Natural killer cell (primary cell): ENCODE data around the gene HSD17B10. TPM values are rescaled to one million over a fixed set of nuclear protein-coding genes. Genes with fewer than 3 reads are reported as not detected.
"Not testable (repeated sequence)": the region's sequence is repeated elsewhere in the genome, so short reads cannot be mapped to it uniquely, and the experiment has no call there.

Experiments
- ATAC-seq, 3 donors: fragments of 150-1000 bp in 2 of 3; fragments of 200-7000 bp in 1 of 3; cut with Tn5 transposase; 1 replicate in 1 of 3; 2 replicates in 2 of 3; pipeline ENCODE4 v1.10.0; 2021; ENCODE audit warnings: mild to moderate bottlenecking in 2 of 3, moderate library complexity in 2 of 3
- DNase-seq, 2 donors: peaks; one replicate each; pipeline versions ENCODE4 v3.0.0 to v3.0.0-alpha.2; 2013 to 2021; ENCODE audit warnings: mixed read lengths in 1 of 2
- H3K27ac ChIP-seq: one replicate; pipeline ENCODE4 v1.5.1; 2013; ENCODE audit warnings: mild to moderate bottlenecking, low read length
- H3K27me3 ChIP-seq: one replicate; pipeline ENCODE4 v1.6.1; 2013; ENCODE audit warnings: low read length; ENCODE audit not compliant: control insufficient read depth, insufficient read depth
- H3K36me3 ChIP-seq: one replicate; pipeline ENCODE4 v1.6.1; 2013; ENCODE audit warnings: low read length; ENCODE audit not compliant: control insufficient read depth, insufficient read depth
- H3K4me1 ChIP-seq: one replicate; pipeline ENCODE4 v1.6.1; 2013; ENCODE audit warnings: low read length; ENCODE audit not compliant: control insufficient read depth, insufficient read depth
- H3K4me3 ChIP-seq: one replicate; pipeline ENCODE4 v1.5.1; 2013; ENCODE audit warnings: low read length
- H3K9me3 ChIP-seq: one replicate; pipeline ENCODE4 v1.6.1; 2013; ENCODE audit warnings: low read length; ENCODE audit not compliant: control insufficient read depth, insufficient read depth
- H3K27ac Mint-ChIP-seq, 2 donors: one replicate each; pipeline ENCODE4 v1.8.0; 2022; ENCODE audit warnings: mild to moderate bottlenecking in 2 of 2, mixed read lengths in 2 of 2, moderate library complexity in 1 of 2
- H3K27me3 Mint-ChIP-seq, 2 donors: one replicate each; pipeline ENCODE4 v1.8.0; 2022; ENCODE audit warnings: low read depth in 2 of 2, mixed read lengths in 2 of 2
- H3K36me3 Mint-ChIP-seq: one replicate; pipeline ENCODE4 v1.8.0; 2022; ENCODE audit warnings: mixed read lengths
- H3K4me1 Mint-ChIP-seq, 2 donors: one replicate each; pipeline ENCODE4 v1.8.0; 2022; ENCODE audit warnings: mixed read lengths in 2 of 2
- H3K4me3 Mint-ChIP-seq: one replicate; pipeline ENCODE4 v1.8.0; 2022; ENCODE audit warnings: mild to moderate bottlenecking, moderate library complexity, mixed read lengths
- H3K9me3 Mint-ChIP-seq, 2 donors: one replicate each; pipeline ENCODE4 v1.8.0; 2022; ENCODE audit warnings: mixed read lengths in 2 of 2
- WGBS: methylation state at CpG from one replicate; pipeline ENCODE4 v1.1.7; 2013; ENCODE audit warnings: missing lambda C conversion rate; ENCODE audit not compliant: insufficient coverage; 5-methylcytosine and 5-hydroxymethylcytosine counted together
- intact Hi-C: fragments of 100-400 bp; cut with micrococcal nuclease; formaldehyde crosslinking; loops from one replicate; pipeline ENCODE4 v1.14.2; 2022
- total RNA-seq, 4 donors: library from RNA; stranded (reverse); fragments of 120-200 nt in 1 of 4; gene quantifications; one replicate each; pipeline versions ENCODE4 v1.2.3 to v1.2.4, GENCODE V29; 2013 to 2022
- TF ChIP-seq, protein P1 (sequence below): fragments of 200-600 bp; IDR thresholded peaks from one replicate; pipeline ENCODE4 v1.8.0; 2022; ENCODE audit warnings: antibody characterized with exemption

The HSD17B10 gene
- total RNA-seq, 3 donors from 2014 or later (not counting 1 experiment from before 2014, with no cell fraction given), result 49.2 to 56.4 (median 54.3) TPM

DNA sequence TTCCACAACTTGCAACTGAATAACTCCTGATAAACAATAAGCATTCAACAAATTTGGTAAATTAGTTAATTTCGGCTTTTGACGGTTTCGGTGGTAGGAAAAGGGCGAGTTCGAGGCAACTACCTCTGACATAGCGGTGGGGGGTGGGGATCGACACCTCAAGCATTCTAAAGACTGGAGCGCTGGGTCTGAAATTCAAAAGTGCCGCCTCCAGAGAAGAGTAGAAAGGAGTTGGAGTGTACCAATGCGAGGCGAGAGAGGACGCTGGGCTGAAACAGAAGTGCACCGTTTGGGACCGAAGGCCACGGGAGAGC lies 12.4 kb downstream of the HSD17B10 start:
- DNase-seq (peak in 1 of 2 donors; percentile 73), ATAC-seq (peak; percentile 16 to 35 (median 23))
- Mint-ChIP-seq H3K4me1 (peaks cover 25 to 28% of the 10 kb centered on the region in 2 donors), H3K27me3 (no peaks in the 10 kb centered on the region), H3K27ac (peak overlapping the region; percentile 97 to 99), H3K9me3 (no peaks in the 10 kb centered on the region), H3K36me3 (no peaks in the 10 kb centered on the region), H3K4me3 (peak overlapping the region; percentile 98)
- Histone ChIP-seq H3K9me3 (no peaks in the 10 kb centered on the region), H3K4me3 (peak overlapping the region; percentile 98), H3K36me3 (no peaks in the 10 kb centered on the region), H3K4me1 (peaks cover 19% of the 10 kb centered on the region), H3K27ac (peak overlapping the region; percentile 99), H3K27me3 (no peaks in the 10 kb centered on the region)
- TF ChIP-seq, protein P1, sequence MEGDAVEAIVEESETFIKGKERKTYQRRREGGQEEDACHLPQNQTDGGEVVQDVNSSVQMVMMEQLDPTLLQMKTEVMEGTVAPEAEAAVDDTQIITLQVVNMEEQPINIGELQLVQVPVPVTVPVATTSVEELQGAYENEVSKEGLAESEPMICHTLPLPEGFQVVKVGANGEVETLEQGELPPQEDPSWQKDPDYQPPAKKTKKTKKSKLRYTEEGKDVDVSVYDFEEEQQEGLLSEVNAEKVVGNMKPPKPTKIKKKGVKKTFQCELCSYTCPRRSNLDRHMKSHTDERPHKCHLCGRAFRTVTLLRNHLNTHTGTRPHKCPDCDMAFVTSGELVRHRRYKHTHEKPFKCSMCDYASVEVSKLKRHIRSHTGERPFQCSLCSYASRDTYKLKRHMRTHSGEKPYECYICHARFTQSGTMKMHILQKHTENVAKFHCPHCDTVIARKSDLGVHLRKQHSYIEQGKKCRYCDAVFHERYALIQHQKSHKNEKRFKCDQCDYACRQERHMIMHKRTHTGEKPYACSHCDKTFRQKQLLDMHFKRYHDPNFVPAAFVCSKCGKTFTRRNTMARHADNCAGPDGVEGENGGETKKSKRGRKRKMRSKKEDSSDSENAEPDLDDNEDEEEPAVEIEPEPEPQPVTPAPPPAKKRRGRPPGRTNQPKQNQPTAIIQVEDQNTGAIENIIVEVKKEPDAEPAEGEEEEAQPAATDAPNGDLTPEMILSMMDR, result no peak
- intact Hi-C loops, result loop anchor here (1.0 to 5.0 kb wide), 2 partner anchors 13 to 1741 kb away; partner anchors contain the start of gene HSD17B10
- 0% methylated on average over 12 of the region's 15 CpGs for WGBS

DNA sequence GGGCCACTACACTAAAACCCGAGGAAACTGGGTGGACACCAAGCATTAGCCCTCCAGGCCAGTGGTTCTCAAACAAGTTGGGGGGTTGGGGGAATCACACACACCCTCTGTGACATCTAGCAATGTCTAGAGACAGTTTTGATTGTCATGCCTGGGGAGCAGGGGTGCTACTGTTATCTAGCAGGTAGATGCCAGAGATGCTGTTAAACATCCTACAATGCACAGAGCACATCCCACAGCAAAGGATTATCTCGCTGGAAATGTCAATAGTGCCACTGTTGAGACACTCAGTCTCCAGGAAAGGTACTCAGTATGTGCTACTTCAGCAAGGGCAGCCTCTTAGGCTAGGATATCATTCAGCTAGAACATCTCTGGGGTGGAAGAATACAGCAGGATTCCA lies 13.0 kb downstream of the HSD17B10 start:
- no peak for ATAC-seq
- no peak overlapping the region for H3K4me3 ChIP-seq
- no peaks in the 10 kb centered on the region for H3K9me3 ChIP-seq
- H3K27ac ChIP-seq, result peak overlapping the region; percentile 30
- intact Hi-C loops, result loop anchor here (5.0 kb wide), 1 partner anchor 1741 kb away; no protein-coding TSS in a partner anchor
- no peaks in the 10 kb centered on the region for H3K27me3 ChIP-seq
- Mint-ChIP-seq H3K27me3 (no peaks in the 10 kb centered on the region), H3K9me3 (no peaks in the 10 kb centered on the region), H3K4me1 (peaks cover 25 to 28% of the 10 kb centered on the region in 2 donors), H3K4me3 (peak overlapping the region; percentile 98), H3K27ac (peak overlapping the region; percentile 97 to 99), H3K36me3 (no peaks in the 10 kb centered on the region)
- TF ChIP-seq, protein P1, result no peak
- no peak for DNase-seq
- WGBS, result 38% methylated on average over 1 of the region's 2 CpGs
- H3K4me1 ChIP-seq, result peaks cover 19% of the 10 kb centered on the region
- no peaks in the 10 kb centered on the region for H3K36me3 ChIP-seq

DNA sequence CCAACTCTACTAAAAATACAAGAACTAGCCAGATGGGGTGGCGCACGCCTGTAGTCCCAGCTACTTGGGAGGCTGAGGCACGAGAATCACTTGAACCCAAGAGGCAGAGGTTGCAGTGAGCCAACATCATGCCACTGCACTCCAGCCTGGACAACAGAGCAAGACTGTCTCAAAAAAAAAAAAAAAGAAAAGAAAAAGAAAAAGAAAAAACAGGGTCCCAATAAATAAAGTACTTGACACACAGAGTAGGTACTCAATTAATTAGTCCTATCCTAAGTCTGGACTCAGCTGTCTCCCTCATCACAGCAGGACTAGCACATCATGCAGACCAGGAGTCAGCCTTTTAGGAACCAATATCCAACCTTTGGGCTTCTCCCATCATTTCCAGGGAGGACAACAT lies 13.8 kb downstream of the HSD17B10 start:
- Mint-ChIP-seq H3K27ac (peak overlapping the region in 1 of 2 donors; percentile 99), H3K4me1 (peaks cover 25 to 28% of the 10 kb centered on the region in 2 donors), H3K4me3 (peak overlapping the region; percentile 56)
- intact Hi-C loops, result loop anchor here (5.0 kb wide), 1 partner anchor 1742 kb away; no protein-coding TSS in a partner anchor
- 100% methylated on average over 1 of the region's 3 CpGs for WGBS
- not testable (repeated sequence) for H3K36me3 Mint-ChIP-seq, H3K9me3 Mint-ChIP-seq, ATAC-seq, H3K36me3 ChIP-seq, H3K9me3 ChIP-seq, H3K4me3 ChIP-seq, H3K27me3 Mint-ChIP-seq, DNase-seq, H3K27me3 ChIP-seq, H3K27ac ChIP-seq
- H3K4me1 ChIP-seq, result peaks cover 19% of the 10 kb centered on the region

DNA sequence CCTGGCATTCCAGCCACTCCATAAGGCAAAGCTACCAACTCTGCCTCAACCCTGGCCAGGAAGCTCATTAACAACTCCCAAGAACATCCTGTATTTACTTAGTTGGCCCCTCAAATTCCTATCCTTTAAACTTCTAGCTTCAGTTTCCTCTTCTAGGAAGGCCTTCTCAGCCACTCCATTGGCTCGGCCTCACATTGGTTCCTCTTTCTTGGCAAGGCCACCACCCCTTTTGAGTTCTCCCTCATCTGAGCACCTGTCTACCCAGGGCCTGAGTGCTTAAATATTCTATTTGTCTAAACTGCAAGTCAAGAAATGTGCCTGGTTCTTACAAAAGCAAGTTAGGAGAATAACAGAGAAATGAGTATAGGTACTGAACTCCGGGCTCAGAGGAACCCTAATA lies 21.7 kb downstream of the HSD17B10 start:
- Histone ChIP-seq H3K36me3 (peaks cover 47% of the 10 kb centered on the region), H3K9me3 (no peaks in the 10 kb centered on the region), H3K4me3 (no peak overlapping the region), H3K4me1 (no peaks in the 10 kb centered on the region), H3K27ac (no peak overlapping the region), H3K27me3 (no peaks in the 10 kb centered on the region)
- 78% methylated on average over 2 of the region's 2 CpGs for WGBS
- Mint-ChIP-seq H3K36me3 (no peaks in the 10 kb centered on the region), H3K4me1 (peaks cover 5 to 6% of the 10 kb centered on the region in 2 donors), H3K27me3 (no peaks in the 10 kb centered on the region), H3K27ac (no peak overlapping the region), H3K4me3 (no peak overlapping the region), H3K9me3 (no peaks in the 10 kb centered on the region)
- ATAC-seq (no peak), DNase-seq (no peak)
- TF ChIP-seq, protein P1, result no peak
- intact Hi-C loops, result no loop called here
